DMS53 treated with DMSO at 0.1 percent for 48 hours (cell line): Measurements from ENCODE around the gene KHSRP.
"Not testable (repeated sequence)": the region's sequence is repeated elsewhere in the genome, so short reads cannot be mapped to it uniquely, and the experiment has no call there.

ENCODE experiments used
- DNase-seq: peaks from one replicate; lab custom pipeline; 2025; ENCODE audit not compliant: unreplicated experiment; lab: John Stamatoyannopoulos, UW

Gene KHSRP

DNA sequence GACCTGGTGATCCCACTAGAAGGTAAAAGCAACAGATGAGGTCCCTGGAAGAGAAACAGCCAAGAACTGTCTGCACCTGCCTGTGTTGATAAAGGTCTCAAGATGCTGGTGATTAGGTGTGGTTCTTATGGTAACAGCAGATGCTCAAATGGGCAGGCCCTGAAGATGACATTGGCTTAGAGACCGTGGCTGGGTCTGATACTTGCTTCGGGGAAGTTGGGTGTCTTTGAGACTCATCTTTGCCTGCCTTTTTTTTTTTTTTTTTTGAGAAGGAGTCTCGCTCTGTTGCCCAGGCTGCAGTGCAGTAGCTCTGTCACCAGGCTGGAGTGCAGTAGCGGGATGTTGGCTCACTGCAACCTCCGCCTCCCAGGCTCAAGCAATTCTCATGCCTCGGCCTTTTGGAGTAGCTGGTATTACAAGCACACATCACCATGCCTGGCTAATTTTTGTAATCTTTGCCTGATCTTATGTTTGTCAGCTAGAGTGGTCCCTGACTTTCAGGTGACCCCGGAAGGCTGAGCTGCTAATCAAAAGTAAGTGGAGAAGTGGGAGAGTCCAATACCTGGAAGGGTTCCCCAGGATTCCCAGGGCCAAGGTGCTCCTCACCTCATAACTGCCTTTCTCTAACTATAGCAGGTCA, 27.1 kb upstream of the KHSRP start:
- DNase-seq: no peak

DNA sequence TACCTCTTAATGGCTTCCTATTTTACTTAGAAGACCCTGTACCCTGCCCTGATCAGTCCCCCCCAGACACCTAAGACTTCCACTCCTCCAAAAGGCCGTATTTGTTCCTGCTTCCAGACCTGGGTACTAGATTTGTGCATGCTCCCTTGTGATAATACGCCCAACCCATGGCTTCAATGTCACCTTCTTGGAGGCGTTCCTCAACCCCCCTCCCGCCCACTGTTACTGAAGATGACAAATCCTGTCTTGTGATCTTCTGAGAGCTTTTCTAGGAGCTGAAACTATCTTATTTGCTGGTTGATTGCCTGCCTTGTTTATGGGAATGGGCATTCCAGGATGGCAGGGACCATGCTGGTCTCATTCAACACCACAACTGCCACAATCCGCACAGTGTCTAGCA, 25.6 kb upstream of the KHSRP start:
- no peak for DNase-seq

DNA sequence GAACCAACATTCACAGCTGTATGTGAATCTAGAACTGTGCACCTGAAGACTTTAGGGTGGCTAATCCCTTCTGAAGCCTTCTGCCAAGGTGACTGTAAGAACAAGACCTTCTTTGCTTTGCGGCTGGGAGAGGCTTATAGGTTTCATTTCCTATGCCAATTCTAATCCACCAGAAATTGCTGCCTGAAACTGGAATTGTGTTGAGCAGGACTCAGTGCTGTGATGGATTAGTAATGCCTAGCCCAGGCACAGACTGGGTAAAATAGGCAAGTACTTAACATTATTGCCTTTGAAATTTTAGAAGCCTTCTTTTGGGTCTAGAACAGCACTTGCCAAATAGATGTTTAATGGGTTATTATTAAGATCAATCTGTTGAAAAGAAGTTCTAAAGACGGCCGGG, 23.4 kb upstream of the KHSRP start:
- DNase-seq: no peak

DNA sequence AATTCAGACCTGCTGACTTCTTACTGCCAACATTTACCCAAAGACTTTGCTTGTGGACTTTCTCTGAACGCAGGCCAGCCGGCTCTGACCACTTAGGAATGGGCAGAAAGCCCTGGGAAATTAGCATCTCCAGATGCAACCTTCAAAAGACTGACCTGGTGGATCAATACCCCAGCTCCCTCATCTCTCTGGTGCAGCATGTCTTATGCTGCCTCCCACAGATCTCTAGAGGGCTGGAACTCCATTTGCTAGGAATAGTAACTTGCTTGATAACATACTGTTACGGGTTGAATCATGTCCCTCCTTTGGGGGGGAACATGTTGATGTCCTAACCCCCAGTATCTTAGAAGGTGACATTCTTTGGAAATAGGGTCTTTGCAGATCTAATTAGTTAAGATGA, 21.8 kb upstream of the KHSRP start:
- no peak for DNase-seq

DNA sequence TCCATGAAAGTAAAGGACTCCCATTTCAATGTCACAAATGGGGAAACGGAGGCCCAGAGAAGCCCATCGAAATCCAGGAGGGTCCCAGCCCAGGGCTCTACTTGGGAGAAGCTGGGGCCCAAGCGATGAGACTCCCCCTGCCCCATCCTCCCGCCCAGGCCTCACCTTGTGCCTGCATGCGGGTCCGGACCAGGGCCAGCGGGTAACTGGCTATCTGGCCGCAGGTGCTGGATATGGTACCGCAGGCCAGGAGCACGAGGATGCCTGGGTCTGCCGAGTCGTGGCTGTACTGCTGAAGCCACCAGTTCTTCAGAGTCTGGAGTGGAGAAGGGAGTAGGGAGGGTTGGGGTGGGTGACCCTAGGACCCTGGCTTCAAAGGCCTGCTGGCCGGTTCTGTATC, 19.4 kb upstream of the KHSRP start:
- no peak for DNase-seq

DNA sequence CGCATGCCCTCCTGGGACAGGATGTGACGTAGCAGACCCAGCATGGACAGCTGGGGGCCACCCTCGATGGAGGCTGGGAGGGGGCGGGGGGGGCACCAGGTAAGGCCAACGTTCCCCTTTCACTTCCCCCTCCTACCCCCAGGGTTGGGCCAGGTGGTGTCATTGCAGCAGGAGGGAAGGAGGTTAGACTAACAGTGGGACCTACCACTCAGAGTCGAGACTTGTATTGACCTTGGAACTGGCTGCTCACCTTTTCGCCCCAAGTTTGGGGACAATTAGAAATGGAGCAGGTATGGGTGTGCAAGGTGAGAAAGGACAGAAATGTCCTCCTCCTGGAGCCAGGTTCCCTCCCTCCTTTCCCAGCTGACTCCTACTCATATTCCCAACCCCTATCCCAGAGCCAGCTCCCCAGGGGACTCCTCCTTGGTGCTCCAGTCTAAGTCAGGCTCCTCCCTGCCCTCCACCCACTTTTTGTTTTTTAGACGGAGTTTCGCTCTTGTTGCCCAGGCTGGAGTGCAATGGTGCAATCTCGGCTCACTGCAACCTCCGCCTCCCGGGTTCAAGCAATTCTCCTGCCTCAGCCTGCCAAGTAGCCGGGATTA, 17.6 kb upstream of the KHSRP start:
- no peak for DNase-seq

DNA sequence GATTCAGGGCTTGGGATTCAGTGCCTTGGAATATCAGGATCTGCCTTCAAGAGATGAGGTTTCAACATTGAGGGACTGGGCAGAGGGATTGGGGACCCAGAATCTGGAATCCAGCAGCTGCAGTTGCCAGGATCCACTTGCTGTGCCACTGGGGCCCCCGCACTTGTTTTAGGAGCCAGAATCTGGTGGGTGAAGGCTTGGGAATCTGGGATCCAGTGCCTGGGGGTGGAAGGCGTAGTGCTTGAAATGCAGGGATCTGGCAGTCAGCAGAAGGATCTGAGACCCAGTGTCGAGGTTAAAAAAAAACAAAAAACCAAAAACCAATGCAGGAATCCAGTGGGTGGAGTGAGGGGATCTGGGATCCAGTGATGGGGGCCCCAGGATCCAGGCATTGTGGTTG, 16.3 kb upstream of the KHSRP start:
- no peak for DNase-seq

DNA sequence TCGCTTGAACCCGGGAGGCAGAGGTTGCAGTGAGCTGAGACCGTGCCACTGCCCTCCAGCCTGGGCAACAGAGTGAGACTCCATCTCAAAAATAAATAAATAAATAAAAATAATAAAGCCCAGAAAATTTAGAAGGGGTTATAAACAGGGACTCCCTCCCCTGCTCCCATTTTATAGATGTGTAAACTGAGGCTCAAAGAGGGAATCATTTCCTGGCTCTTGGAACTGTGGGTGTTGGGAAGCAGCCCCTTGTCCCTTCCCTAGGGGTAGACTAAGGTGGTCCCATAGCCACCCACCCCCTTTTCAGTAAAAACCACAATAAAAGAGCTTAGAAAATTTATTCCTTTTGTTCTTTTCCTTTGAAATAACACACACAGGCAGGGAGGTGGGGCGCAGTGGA, 15.1 kb upstream of the KHSRP start:
- no peak for DNase-seq

DNA sequence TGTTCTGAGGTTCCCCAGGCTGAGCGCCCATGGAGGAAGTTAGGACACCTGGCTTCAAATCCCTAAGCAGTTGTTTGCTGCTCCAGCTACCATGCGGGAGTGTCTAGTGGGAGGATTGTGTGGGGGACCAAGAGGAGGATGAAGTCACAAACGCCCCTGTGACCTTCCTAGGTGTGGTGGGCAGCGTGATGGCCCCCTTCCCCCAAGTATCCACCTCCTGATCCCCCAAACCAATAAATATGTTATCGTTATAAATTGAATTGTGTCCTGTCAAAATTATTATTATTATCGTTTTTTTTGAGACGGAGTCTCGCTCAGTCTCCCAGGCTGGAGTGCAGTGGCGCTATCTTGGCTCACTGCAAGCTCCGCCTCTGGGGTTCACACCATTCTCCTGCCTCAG, 9.1 kb upstream of the KHSRP start, which contains the start of gene SLC25A41:
Gene SLC25A41, minus strand, starts transcription at position 101 of the 400 bp plus-strand sequence. Its CDS starts 70 bp downstream, at position 31.
- DNase-seq: no peak

DNA sequence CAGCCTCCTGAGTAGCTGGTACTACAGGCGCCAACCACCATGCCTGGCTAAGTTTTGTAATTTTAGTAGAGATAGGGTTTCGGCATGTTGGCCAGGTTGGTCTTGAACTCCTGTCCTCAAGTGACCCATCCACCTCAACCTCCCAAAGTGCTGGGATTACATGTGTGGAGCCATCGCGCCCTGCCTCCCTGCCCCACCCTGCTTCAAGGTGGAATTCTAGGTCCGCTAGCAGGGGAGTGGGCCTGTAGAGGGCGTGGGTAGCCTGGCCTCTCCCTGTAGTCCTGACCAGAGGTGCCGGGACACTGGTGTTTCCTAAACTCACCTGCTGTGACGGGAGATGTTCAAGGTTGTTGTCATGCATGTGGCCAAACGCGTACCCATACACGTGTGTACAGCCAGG, 8.6 kb upstream of the KHSRP start:
- no peak for DNase-seq

DNA sequence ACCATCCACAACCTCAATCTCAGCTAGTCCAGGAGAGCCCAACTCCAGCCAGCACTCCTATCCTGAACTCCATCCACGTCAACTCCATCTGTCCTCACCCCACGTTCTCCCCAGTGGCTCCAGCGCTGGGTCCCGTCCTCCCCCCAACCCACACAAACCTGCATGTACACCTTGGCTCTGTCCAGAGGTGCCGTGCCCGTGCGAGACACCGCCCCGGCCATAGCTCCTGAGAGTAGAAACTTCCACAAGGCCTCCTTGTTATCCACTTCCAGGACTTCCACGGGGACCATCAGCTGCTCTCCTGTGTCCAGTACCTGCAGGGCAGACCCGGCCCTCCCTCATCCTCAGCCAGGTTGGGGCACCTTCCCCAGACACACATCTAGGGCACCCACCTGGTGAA, 7.3 kb upstream of the KHSRP start:
- no peak for DNase-seq

DNA sequence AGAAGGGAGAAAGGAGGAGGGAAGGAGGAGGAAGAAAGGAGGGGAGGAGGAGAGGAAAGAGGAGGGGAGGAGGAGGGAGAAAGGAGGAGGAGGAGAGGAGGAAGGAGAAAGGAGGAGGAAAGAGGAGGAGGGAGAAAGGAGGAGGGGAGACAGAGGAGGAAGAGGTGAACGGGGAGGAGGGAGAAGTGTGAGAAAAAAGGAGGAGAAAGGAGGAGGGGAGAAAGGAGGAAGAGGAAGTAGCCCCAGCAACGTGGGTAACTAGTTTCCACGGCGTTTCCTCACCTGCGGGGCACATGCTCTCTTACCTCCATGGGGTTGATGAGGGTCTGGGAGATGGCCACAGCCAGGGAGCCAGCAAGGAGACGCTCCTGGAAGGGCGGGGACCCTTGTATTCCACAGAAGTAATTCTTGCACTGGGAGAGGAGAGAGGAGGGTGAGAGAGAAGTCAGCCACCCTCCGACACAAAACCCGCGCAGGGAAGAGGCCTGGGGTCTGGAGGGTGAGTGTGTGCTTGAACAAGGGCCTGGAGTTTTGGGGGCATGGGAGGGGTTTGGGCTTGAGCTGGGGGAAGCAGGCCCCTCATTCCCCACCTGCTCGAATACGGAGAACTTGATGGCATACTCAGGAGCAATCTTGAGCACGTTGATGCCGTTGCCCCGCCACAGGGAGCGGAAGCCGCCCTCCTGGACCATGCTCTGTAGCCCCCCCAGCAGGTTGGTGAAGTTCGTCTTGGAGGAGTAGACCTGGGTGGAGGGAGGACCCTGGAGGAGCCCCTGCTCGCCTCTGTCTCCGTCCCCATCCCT, 5.0 kb upstream of the KHSRP start:
- no peak for DNase-seq

DNA sequence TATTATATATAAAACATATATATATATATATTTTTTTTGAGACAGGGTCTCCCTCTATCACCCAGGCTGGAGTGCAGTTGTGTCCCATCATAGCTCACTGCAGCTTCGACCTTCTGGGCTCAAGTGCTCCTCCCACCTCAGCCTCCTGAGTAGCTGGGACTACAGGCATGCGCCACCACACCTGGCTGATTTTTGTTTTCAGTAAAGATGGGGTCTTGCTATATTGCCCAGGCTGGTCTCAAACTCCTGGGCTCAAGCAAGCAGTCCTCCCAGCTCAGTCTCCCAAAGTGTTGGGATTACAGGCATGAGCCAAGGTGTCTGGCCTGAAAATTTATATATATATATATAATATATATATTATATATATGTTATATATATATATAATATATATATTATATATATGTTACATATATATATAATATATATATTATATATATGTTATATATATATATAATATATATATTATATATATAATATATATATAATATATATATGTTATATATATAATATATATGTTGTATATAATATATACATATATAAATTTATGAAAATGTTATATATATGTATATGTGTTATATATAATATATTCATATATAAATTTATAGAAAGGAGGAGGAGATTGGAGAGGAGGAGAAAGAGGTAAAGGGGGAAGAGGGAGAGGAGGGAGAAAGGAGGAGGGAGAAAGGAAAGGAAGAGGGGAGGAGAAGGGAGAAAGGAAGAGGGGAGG, 4.2 kb upstream of the KHSRP start:
- not testable (repeated sequence) for DNase-seq

DNA sequence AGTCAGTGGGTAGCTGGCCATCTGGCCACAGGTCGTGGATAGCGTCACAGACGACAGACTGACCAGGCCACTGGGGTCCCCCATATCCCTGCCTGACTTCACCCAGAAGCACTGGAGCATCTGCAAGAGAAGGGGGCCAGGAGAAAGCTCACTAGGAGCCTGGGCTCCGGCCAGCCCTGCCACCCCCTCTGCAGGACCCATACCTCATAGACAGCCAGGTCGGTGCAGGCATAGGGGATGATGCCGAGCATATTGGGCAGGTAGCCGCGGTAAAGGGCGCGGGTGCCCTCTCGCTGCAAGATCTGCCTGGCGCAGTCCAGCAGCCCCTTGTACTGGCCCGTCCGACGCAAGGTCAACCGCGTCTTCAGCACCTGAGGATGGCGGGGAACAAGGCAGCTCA, 2.5 kb upstream of the KHSRP start:
- no peak for DNase-seq

DNA sequence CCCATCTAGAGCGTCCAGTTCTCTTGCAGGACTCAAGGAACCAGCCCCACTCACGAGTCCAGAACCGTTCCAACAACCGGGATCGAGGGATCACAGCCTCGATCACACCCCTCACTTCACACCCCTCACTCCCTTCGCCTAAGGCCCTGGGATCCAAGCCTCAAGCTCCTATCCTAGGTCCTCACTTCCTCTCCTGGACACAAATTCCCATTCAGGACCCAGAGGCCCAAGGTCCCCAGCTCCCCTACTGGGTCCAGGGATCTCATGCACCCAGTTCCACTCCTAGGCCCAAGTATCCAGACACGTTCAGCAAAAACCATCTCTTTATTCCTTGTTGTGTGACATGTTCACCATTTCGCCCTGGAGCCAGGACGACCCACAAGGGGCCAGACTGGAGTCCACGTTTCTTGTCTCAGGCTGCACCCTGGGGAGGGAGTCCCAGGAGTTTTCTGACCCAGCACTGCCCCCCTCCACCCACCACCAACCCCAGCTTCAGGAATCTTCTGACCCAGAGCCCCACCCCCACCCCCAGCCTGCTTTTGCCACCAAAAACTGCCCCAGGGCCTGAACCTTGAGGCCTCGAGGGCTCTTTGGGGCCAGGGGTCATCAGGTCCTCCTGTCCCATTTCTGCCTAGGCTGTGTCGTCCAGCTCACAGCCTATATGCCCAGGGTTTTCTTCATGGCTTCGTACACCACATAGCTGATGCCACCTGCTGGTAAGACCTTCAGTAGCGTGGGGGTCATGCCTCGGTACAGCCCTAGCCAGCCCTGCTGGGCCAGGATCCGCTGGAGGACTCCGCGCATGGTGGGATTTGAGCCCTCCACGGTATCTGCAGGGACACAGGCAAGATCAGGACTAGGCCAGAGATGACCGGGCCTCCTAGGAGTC, 1.4 kb upstream of the KHSRP start:
- DNase-seq: no peak

DNA sequence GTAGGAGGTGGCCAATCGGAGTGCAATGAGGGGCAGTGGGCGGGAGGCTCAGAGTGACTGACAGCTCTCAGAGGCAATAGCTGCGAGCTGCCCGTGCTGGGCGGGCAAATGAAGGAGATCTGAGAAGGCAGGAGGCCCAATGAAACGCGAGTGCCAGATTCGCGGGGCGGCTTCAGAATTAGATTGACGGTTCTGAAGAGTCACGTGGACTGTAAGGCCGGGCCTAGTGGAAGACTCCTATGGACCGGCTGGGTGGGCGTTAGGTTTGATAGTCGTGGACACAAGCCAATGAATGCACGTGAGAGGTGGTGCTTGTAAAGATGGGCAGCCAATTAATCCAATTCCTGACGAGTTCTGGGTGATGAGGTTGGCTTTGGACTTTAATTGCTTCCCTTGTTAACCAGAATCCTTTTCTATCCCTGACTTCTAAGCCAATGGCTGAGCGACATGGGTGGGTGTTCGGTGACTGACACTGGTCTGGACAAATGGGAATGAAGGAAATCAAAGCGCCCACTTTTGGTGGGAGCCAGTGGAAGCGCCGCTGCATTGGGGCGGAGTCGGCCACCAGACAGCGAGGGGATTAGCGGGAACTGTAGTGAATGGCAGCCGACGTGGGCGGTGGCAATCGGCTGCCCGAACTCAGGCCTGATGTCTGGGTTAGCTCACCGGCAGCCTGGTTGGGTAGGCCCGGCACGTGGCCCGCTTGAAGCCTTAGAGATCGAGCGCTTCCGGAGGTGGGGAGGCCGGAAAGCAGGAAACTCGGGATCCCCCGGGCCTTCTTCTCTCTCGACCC, 524 bp upstream of the KHSRP start:
- peak; percentile 97 for DNase-seq

DNA sequence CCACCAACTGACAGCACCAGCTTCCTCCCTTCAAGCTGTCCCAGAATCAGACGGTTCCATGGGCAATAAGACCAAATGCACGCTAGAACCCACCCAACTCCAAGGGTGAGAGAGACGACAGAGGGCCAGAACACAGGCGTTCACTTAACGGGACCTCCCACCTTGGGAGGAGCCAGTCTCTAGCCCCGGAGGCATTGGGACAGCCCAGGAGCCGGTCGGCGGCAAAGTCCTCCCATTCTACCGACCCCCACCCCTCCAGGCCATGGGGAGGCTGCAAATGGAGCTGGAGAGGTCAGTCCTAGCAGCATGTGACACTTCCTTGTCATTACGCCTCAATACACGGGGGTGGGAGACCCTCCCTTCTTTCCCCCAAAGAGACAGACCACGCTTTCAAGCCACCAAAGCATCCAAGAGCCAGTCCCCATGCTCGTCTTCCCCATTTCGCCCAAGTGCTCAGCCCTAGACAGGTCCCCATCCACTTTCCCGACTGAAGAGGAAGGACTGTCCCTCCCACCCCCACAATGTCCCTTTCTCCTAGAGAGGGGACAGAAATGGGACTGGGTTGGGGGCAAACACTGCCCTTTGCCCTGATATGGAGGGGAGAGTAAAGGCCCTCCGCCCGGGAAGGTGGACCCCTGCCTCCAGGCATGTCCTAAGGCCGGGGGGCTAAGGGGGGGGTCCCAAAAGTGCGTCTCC, 964 bp downstream of the KHSRP start:
- no peak for DNase-seq

DNA sequence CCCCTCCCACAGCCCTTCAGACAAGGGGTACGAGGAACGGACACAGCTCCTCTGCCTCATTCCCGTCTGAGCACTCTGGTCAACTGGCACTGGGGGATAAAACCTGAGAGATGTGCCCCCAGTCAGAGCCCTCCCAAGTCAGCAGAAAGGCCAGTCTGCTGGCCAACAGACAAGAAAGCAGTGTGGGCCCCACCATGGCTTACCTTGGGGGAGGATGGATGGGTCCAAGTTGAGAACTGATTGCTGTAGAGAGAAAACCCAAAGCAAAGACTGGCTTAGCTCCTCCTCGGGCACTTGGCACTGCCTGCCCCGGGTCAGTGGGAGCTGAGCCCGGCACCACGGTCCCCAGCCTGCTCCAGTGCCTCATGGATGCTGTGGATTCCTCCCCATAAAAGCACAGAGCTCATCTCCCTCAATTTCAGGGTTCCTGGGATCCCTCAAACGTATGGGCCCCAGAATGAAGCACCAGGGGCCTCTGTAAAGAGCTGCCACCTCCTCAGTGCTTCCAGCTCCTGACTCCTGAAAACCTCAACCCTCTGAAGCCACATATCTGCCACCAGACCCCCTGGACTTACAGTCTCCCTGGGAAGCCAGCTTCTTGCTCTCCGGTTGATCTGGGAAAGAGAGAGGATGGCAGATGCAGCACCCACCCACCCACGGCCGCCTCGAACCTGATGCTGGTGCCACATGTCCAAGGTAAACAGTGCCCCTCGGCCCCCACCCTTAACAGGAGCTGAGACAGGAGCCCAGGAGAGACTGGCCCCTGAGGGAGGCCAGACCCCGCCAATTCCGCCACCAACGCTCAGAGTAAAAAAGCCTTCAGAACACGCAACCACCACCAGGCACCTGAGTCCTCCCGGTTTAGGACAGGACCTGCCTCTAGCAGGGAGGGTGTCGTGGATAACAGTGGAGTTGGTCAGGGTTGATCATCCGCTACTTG, 3.3 kb downstream of the KHSRP start:
- no peak for DNase-seq
